Gastrocnemius medialis (tissue), 4 donors: Measurements from ENCODE around the gene EPB41L1. TPM values are rescaled to one million over a fixed set of nuclear protein-coding genes. Genes with fewer than 3 reads are reported as not detected.

Experiments
- ATAC-seq, 2 donors: fragments of 150-250 bp; one replicate each; pipeline ENCODE4 v1.9.1; 2016
- DNase-seq, 2 donors: peaks; one replicate each; pipeline ENCODE4 v3.0.0-alpha.2; 2019
- H3K27ac ChIP-seq, 4 donors: fragments of 200-600 bp; sonication (generic); 1 replicate in 1 of 4; 2 replicates in 3 of 4; pipeline ENCODE4 v1.5.1; 2016 to 2018; ENCODE audit warnings: mild to moderate bottlenecking in 2 of 4, moderate library complexity in 1 of 4
- H3K27me3 ChIP-seq, 3 donors: fragments of 200-600 bp; sonication (generic) in 2 of 3; 1 replicate in 1 of 3; 2 replicates in 2 of 3; pipeline versions ENCODE4 v1.5.1 to v1.6.0; 2016 to 2019; ENCODE audit warnings: mild to moderate bottlenecking in 1 of 3, moderate library complexity in 1 of 3
- H3K36me3 ChIP-seq, 2 donors: fragments of 200-600 bp; sonication (generic) in 1 of 2; one replicate each; pipeline ENCODE4 v1.5.1; 2017 to 2018
- H3K4me1 ChIP-seq, 2 donors: fragments of 200-600 bp; sonication (generic) in 1 of 2; one replicate each; pipeline ENCODE4 v1.5.1; 2016 to 2017; ENCODE audit warnings: mild to moderate bottlenecking in 2 of 2
- H3K4me3 ChIP-seq, 4 donors: fragments of 200-600 bp; sonication (generic) in 3 of 4; 1 replicate in 1 of 4; 2 replicates in 3 of 4; pipeline ENCODE4 v1.5.1; 2016 to 2019; ENCODE audit warnings: mild to moderate bottlenecking in 2 of 4
- H3K9me3 ChIP-seq, 3 donors: fragments of 200-600 bp; sonication (generic) in 2 of 3; 1 replicate in 1 of 3; 2 replicates in 2 of 3; pipeline ENCODE4 v1.5.1; 2016 to 2019
- CTCF ChIP-seq, 5 experiments: fragments of 450-650 bp in 3 of 5; fragments of 200-600 bp in 2 of 5; sonication (generic) in 2 of 5; IDR thresholded peaks in 4 of 5; conservative IDR thresholded peaks in 1 of 5; 1 replicate in 4 of 5; 2 replicates in 1 of 5; pipeline ENCODE4 v1.5.1; 2016 to 2019; ENCODE audit warnings: antibody characterized with exemption in 5 of 5, mild to moderate bottlenecking in 3 of 5, moderate library complexity in 3 of 5
- POLR2A ChIP-seq, 2 donors: fragments of 450-650 bp; IDR thresholded peaks; one replicate each; pipeline ENCODE4 v1.6.1; 2017; ENCODE audit warnings: antibody characterized with exemption in 2 of 2, mild to moderate bottlenecking in 2 of 2, moderate library complexity in 2 of 2
- in situ Hi-C, 4 donors: fragments of 200-750 bp; cut with MboI; loops; one replicate each; pipeline versions ENCODE4 v1.15.0 to v1.8.0; 2017; ENCODE audit warnings: low sequenced_read_pairs in 4 of 4
- intact Hi-C: fragments of 100-400 bp; cut with DNase I; formaldehyde crosslinking; loops from one replicate; pipeline ENCODE4 v1.15.1; 2023; ENCODE audit warnings: low total_unique reads
- total RNA-seq, 4 donors: library from RNA; depleted of rRNA; stranded (reverse); fragments of >200 nt; gene quantifications; one replicate each; pipeline versions ENCODE4 v1.1.0 to v1.2.3, GENCODE V29; 2016

EPB41L1 gene
- total RNA-seq, 4 donors from 2014 or later, result 2.3 to 11.4 (median 7.4) TPM

- ATAC-seq (no peak), DNase-seq (no peak)
- no peak for TF ChIP-seq POLR2A (IDR thresholded peaks at IDR 0.05)
- no peak for TF ChIP-seq CTCF (IDR thresholded peaks at IDR 0.05 in 4 of 5, conservative IDR thresholded peaks at IDR 0.05 in 1 of 5)
- intact Hi-C loops, result no loop called here
- Histone ChIP-seq H3K36me3 (no peaks in the 10 kb centered on the region), H3K27me3 (peaks cover 9 to 14% (median 12%) of the 10 kb centered on the region in 3 donors), H3K9me3 (no peaks in the 10 kb centered on the region), H3K27ac (no peak overlapping the region), H3K4me3 (no peak overlapping the region), H3K4me1 (no peaks in the 10 kb centered on the region)
- in situ Hi-C loops, result no loop called here
Observed at GRCh38 chr20:36270744-36271638, 116.5 kb downstream of the EPB41L1 start.

GRCh38 chr20:36271639-36272546 is 117.4 kb downstream of the EPB41L1 start:
- no peaks in the 10 kb centered on the region for H3K9me3 ChIP-seq
- DNase-seq, result no peak
- no peak overlapping the region for H3K4me3 ChIP-seq
- no peak overlapping the region for H3K27ac ChIP-seq
- no peak for TF ChIP-seq POLR2A (IDR thresholded peaks at IDR 0.05)
- TF ChIP-seq CTCF (IDR thresholded peaks at IDR 0.05 in 4 of 5, conservative IDR thresholded peaks at IDR 0.05 in 1 of 5), result no peak
- H3K4me1 ChIP-seq, result no peaks in the 10 kb centered on the region
- no peak for ATAC-seq
- in situ Hi-C loops, result no loop called here
- no peaks in the 10 kb centered on the region for H3K36me3 ChIP-seq
- intact Hi-C loops, result no loop called here
- H3K27me3 ChIP-seq, result peaks cover 9 to 14% (median 12%) of the 10 kb centered on the region in 3 donors

- Histone ChIP-seq H3K4me3 (no peak overlapping the region), H3K27me3 (peaks cover 9 to 14% (median 12%) of the 10 kb centered on the region in 3 donors), H3K4me1 (no peaks in the 10 kb centered on the region), H3K9me3 (no peaks in the 10 kb centered on the region), H3K36me3 (no peaks in the 10 kb centered on the region), H3K27ac (no peak overlapping the region)
- intact Hi-C loops, result no loop called here
- DNase-seq (no peak), ATAC-seq (no peak)
- no peak for TF ChIP-seq CTCF (IDR thresholded peaks at IDR 0.05 in 4 of 5, conservative IDR thresholded peaks at IDR 0.05 in 1 of 5)
- in situ Hi-C loops, result no loop called here
Observed at GRCh38 chr20:36272547-36273220, 118.1 kb downstream of the EPB41L1 start.

- Histone ChIP-seq H3K36me3 (no peaks in the 10 kb centered on the region), H3K9me3 (no peaks in the 10 kb centered on the region), H3K27ac (no peak overlapping the region), H3K4me3 (no peak overlapping the region), H3K4me1 (no peaks in the 10 kb centered on the region), H3K27me3 (peaks cover 9 to 14% (median 12%) of the 10 kb centered on the region in 3 donors)
- in situ Hi-C loops (no loop called here), intact Hi-C loops (no loop called here)
- TF ChIP-seq CTCF (IDR thresholded peaks at IDR 0.05 in 4 of 5, conservative IDR thresholded peaks at IDR 0.05 in 1 of 5) (peak in 1 of 5 experiments; percentile 8), POLR2A (IDR thresholded peaks at IDR 0.05) (no peak)
- ATAC-seq (no peak), DNase-seq (no peak)
Observed at GRCh38 chr20:36273414-36274180, 119.1 kb downstream of the EPB41L1 start.
